Keratinocyte (primary cell): ENCODE results near the gene WNK4. TPM values are rescaled to one million over a fixed set of nuclear protein-coding genes. Genes with fewer than 3 reads are reported as not detected.

Experiments
- DNase-seq: peaks from one replicate; pipeline ENCODE4 v3.0.0-alpha.2; 2011; ENCODE audit warnings: low read depth, missing footprints, low spot score
- FAIRE-seq: peaks from 2 replicates; lab custom pipeline; 2011; peaks lifted over from hg19 to GRCh38; lab: Jason Lieb, UNC
- H2AFZ ChIP-seq: 2 replicates; pipeline ENCODE4 v1.6.0; 2012; ENCODE audit warnings: low read length, control low read depth, inconsistent platforms; ENCODE audit not compliant: control insufficient read depth
- H3K27ac ChIP-seq: 2 replicates; pipeline ENCODE4 v1.5.1; 2011; ENCODE audit warnings: low read length; ENCODE audit not compliant: control insufficient read depth, insufficient read depth
- H3K27me3 ChIP-seq: 3 replicates; pipeline ENCODE4 v1.6.0; 2011; ENCODE audit warnings: low read length; ENCODE audit not compliant: control insufficient read depth, insufficient read depth; ENCODE audit errors: extremely low read depth
- H3K36me3 ChIP-seq, 2 experiments: 2 replicates in 1 of 2; 3 replicates in 1 of 2; pipeline ENCODE4 v1.5.1; 2011; ENCODE audit warnings: low read length in 2 of 2, mild to moderate bottlenecking in 1 of 2; ENCODE audit not compliant: control insufficient read depth in 2 of 2, insufficient read depth in 2 of 2; ENCODE audit errors: extremely low read depth in 1 of 2
- H3K4me1 ChIP-seq: 3 replicates; pipeline ENCODE4 v1.5.1; 2011; ENCODE audit warnings: low read length; ENCODE audit not compliant: control insufficient read depth, insufficient read depth; ENCODE audit errors: extremely low read depth
- H3K4me2 ChIP-seq: 3 replicates; pipeline ENCODE4 v1.6.0; 2011; ENCODE audit warnings: low read depth, low read length; ENCODE audit not compliant: control insufficient read depth, insufficient read depth; ENCODE audit errors: extremely low read depth
- H3K4me3 ChIP-seq, 3 experiments: fragments of 200-600 bp in 1 of 3; sonication (generic) in 1 of 3; 2 replicates in 2 of 3; 3 replicates in 1 of 3; pipeline ENCODE4 v1.5.1; 2011 to 2016; ENCODE audit warnings: low read length in 3 of 3, mild to moderate bottlenecking in 3 of 3, control low read depth in 2 of 3, inconsistent platforms in 1 of 3, low read depth in 1 of 3, mixed read lengths in 1 of 3, mixed run types in 1 of 3, moderate library complexity in 1 of 3; ENCODE audit not compliant: control insufficient read depth in 2 of 3, insufficient read depth in 2 of 3; ENCODE audit errors: extremely low read depth in 1 of 3
- H3K79me2 ChIP-seq: 2 replicates; pipeline ENCODE4 v1.6.0; 2012; ENCODE audit warnings: low read length; ENCODE audit not compliant: control insufficient read depth, insufficient read depth
- H3K9ac ChIP-seq: 3 replicates; pipeline ENCODE4 v1.6.0; 2011; ENCODE audit warnings: low read length; ENCODE audit not compliant: control insufficient read depth, insufficient read depth; ENCODE audit errors: extremely low read depth
- H3K9me1 ChIP-seq: 3 replicates; pipeline ENCODE4 v1.6.0; 2011; ENCODE audit warnings: low read length; ENCODE audit not compliant: control insufficient read depth, insufficient read depth; ENCODE audit errors: extremely low read depth
- H3K9me3 ChIP-seq: 2 replicates; pipeline ENCODE4 v1.5.1; 2012; ENCODE audit warnings: low read depth, low read length; ENCODE audit not compliant: control insufficient read depth
- H4K20me1 ChIP-seq: 3 replicates; pipeline ENCODE4 v1.6.0; 2011; ENCODE audit warnings: low read length; ENCODE audit not compliant: control insufficient read depth, insufficient read depth; ENCODE audit errors: extremely low read depth
- CTCF ChIP-seq, 3 experiments: IDR thresholded peaks in 1 of 3; conservative IDR thresholded peaks in 1 of 3; optimal IDR thresholded peaks in 1 of 3; 2 replicates in 2 of 3; 3 replicates in 1 of 3; pipeline versions ENCODE3 to v1.5.1; 2011; ENCODE audit warnings: low read length in 3 of 3, mild to moderate bottlenecking in 3 of 3, moderate library complexity in 2 of 3, control low read depth in 1 of 3, inconsistent platforms in 1 of 3; ENCODE audit not compliant: insufficient read depth in 2 of 3; ENCODE audit errors: extremely low read depth in 1 of 3
- EZH2 ChIP-seq: IDR thresholded peaks from one replicate; pipeline ENCODE4 v1.6.1; 2012; ENCODE audit warnings: inconsistent platforms, mild to moderate bottlenecking, low read length, moderate library complexity
- dilution Hi-C: fragments of 300-500 bp; cut with MboI; formaldehyde crosslinking; loops from one replicate; pipeline ENCODE4 v1.7.0; 2020; ENCODE audit warnings: low sequenced_read_pairs; ENCODE audit not compliant: extremely low pct_ligation_motif_present
- polyA plus RNA-seq, 5 experiments: library from polyadenylated mRNA; depleted of rRNA in 3 of 5; stranded (reverse) in 3 of 5; stranded (forward) in 1 of 5; unstranded in 1 of 5; fragments of >200 nt; gene quantifications; 1 replicate in 1 of 5; 2 replicates in 3 of 5; 3 replicates in 1 of 5; pipeline versions ENCODE4 v1.2.1 to v1.2.3, GENCODE V29; 2011 to 2012; ENCODE audit warnings: missing spikeins in 2 of 5, low read depth in 1 of 5, low replicate concordance in 1 of 5

Gene WNK4
- polyA plus RNA-seq, 1 donor (not counting 4 experiments of a cell fraction or from before 2014, with no cell fraction given) = 0.04 TPM

- Histone ChIP-seq H3K9ac (no peak overlapping the region), H3K79me2 (no peaks in the 10 kb centered on the region), H2AFZ (no peak overlapping the region), H3K4me3 (no peak overlapping the region), H3K36me3 (peaks cover 0 to 2% of the 10 kb centered on the region in 2 experiments), H3K4me1 (peaks cover 4% of the 10 kb centered on the region), H3K27me3 (peaks cover 7% of the 10 kb centered on the region), H3K4me2 (no peak overlapping the region), H3K27ac (no peak overlapping the region), H4K20me1 (no peaks in the 10 kb centered on the region), H3K9me1 (no peaks in the 10 kb centered on the region), H3K9me3 (no peaks in the 10 kb centered on the region)
- dilution Hi-C loops = no loop called here
- FAIRE-seq = no peak
- TF ChIP-seq CTCF (optimal IDR thresholded peaks at IDR 0.05 in 1 of 3, IDR thresholded peaks at IDR 0.05 in 1 of 3, conservative IDR thresholded peaks at IDR 0.05 in 1 of 3; ENCODE audit: extremely low read depth in 1 of 3, insufficient read depth in 2 of 3, low read length in 3 of 3) (no peak), EZH2 (no peak)
- DNase-seq = no peak
Observed at GRCh38 chr17:42791948-42792347, 11.5 kb downstream of the WNK4 start.

- no peaks in the 10 kb centered on the region for H4K20me1 ChIP-seq
- no peak overlapping the region for H3K4me2 ChIP-seq
- H3K9me1 ChIP-seq = no peaks in the 10 kb centered on the region
- dilution Hi-C loops = no loop called here
- H3K9ac ChIP-seq = no peak overlapping the region
- H3K27ac ChIP-seq = no peak overlapping the region
- H3K27me3 ChIP-seq = peaks cover 1% of the 10 kb centered on the region
- no peak overlapping the region for H2AFZ ChIP-seq
- H3K36me3 ChIP-seq = peaks cover 0 to 5% of the 10 kb centered on the region in 2 experiments
- peaks cover under 1% of the 10 kb centered on the region for H3K79me2 ChIP-seq
- H3K9me3 ChIP-seq = no peaks in the 10 kb centered on the region
- FAIRE-seq (no peak), DNase-seq (no peak)
- H3K4me1 ChIP-seq = peaks cover 9% of the 10 kb centered on the region
- H3K4me3 ChIP-seq = no peak overlapping the region
- TF ChIP-seq EZH2 (no peak), CTCF (optimal IDR thresholded peaks at IDR 0.05 in 1 of 3, IDR thresholded peaks at IDR 0.05 in 1 of 3, conservative IDR thresholded peaks at IDR 0.05 in 1 of 3; ENCODE audit: extremely low read depth in 1 of 3, insufficient read depth in 2 of 3, low read length in 3 of 3) (no peak)
Observed at GRCh38 chr17:42792545-42792944, 12.1 kb downstream of the WNK4 start.
